ENCODE results near the gene PRDM16.

PRDM16 gene

DNA sequence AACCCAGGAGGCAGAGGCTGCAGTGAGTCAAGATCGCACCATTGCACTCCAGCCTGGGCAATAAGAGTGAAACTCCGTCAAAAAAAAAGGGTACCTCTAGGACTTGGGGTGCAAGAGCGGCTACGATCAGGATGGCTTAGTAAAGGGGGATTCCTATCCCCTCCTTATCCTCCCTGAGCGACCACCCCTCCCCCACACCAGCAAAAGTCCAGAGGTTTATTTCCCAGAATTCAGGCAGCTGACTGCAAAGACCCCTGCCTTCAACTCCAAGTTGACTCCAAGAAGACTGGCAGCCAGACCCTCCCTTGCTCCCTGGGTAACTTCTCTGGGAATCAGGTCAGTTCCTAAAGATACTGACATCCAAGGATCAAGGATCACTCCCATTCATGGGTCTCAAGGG lies 12.4 kb upstream of the PRDM16 start:
- no peak for DNase-seq

DNA sequence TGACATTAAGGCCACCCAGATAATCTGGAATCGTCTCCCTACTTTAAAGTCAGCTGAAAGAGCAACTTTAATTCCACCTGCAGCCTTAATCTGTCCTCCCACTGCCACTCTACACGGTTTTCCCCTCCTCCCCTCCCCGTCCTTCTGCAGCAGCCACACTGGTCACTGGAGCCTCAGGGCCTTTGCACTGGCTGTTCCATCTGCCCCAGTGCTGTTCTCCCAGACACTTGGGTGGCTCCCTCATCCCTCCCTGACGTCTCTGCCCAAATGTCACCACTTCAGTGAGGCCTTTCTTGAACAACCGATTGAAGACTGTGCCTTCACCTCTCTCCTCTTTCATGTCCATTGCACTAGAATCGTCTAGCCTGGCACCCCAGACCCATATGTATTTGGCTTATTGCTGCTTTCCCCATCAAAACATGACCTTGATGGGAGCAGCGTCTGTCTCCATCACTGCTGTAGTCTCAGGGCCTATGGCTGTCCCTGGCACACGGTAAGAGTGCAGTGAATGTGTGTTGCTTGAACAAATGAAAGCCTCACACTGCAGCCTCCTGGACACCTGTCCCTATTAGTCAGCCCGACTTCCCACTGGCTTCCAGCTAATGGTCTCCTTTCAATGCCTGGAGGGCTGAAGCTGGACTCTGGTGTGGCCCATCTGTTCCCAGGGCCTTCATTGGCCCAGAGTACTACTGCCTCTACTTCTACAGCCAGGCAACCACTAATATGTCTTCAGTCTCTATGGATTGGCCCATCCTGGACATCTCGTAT lies 10.6 kb upstream of the PRDM16 start:
- DNase-seq, result no peak

DNA sequence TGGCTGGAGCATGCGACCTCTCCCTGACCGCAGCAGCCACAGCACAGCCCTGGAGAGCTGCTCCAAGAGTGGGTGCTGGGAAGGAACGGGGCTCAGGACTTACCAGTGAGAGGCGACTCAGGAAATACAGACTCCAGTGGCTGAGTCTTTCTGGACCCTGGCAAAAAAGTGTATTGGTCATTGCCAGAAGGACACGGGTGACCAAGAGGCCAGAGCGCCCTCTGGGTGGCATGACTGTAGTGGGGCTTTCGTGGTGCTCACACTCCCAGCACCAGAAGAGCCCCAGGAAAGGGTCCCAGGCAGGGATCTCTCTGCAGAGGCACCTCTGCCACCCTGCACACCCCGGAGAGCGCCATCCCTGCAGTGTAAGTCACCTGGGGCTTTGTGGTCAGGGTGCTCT lies 8.9 kb upstream of the PRDM16 start:
- no peak for DNase-seq

GRCh38 chr1:3060601-3061551 lies 8.1 kb upstream of the PRDM16 start:
- no peak for DNase-seq

DNA sequence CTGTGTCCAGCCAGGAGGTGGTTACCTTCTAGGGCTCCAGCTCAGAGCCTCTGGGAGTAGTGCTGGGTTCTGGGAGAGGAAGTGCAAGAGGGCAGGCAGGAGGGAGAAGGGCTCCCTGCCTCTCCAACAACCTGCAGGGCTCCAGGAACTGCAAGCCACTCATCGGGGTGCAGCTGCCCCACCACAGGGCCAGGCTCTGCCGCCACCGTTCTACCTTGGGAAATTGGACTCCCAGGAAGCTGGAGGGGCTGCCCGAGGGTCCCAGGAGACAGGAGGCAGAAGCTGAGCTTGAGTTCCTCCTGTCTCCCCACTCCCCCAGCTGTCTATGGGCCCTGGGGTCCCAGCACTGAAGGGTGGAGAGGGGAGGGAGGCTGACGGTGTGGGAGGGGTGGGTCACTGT lies 7.4 kb upstream of the PRDM16 start:
- DNase-seq, result no peak

- DNase-seq, result no peak
Measured at GRCh38 chr1:3061981-3062615, 6.9 kb upstream of the PRDM16 start.

DNA sequence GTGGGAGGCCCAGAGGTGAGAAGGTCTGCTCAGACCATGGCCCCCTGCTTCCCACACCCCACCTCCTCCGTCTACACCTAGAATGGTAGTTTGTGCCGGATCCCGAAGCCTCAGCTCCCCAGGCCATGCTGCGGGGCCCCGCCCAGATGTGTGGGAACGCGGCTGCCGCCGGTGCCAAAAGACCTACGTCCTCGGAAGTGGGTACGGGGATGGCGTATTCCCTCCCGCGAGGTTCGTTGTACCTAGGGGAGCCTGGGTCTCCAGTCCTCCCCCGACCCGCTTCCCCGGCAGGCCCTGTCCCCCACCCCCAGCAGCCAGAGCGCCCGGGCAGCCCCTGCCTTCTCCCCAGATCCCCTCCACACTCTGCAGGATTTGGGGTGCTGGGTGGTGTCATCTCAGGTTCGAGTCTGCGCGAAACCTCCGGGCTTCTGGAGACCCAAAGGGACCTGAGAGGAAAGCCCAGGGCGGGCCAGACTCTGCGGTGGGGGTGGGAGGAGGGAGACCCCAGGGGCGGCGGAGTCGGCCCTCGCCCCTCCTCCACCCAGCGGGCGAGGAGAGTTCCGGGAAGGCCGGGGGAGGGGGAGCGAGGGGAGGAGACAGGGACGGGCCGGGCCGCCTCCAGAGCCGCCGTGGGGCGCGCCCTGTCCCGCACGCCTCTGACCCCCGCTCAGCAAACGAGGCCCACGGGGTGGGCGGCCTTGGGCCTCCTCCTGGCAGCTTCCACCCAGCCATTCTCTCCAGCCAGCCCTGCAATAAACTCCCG lies 6.2 kb upstream of the PRDM16 start:
- DNase-seq, result no peak

- DNase-seq, result no peak
Measured at GRCh38 chr1:3063379-3064295, 5.4 kb upstream of the PRDM16 start.

DNA sequence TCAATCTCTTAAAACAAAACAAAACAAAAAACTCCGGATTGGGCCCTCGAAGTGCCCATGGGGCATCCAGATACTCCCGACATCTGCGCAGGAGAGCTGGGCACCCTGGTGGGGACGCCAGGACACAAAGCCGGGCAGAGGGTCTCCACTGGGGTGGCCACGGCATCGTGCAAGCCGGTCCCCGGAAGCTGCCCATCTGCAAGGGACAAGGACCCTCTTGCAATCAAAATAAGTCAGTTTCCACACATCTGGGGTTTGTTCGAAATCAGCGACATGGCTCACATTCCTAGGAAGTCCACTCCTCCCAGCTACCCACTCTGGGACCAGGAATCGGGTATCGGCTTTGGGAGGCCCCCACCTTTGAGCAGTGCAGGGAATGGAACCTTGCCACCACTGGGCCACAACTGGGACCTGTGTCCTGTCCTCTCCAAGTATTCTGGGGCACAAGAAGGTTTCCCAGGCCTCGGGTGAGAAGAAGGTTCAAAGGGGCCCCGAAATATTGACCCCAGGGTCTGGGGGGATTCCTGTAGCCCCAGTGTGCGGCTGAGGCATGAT lies 4.6 kb upstream of the PRDM16 start:
- DNase-seq, result no peak

- DNase-seq, result no peak
Measured at GRCh38 chr1:3064901-3065300, 4.1 kb upstream of the PRDM16 start.

GRCh38 chr1:3065396-3065795 lies 3.6 kb upstream of the PRDM16 start:
- DNase-seq, result no peak

GRCh38 chr1:3065797-3066196 lies 3.2 kb upstream of the PRDM16 start:
- no peak for DNase-seq

DNA sequence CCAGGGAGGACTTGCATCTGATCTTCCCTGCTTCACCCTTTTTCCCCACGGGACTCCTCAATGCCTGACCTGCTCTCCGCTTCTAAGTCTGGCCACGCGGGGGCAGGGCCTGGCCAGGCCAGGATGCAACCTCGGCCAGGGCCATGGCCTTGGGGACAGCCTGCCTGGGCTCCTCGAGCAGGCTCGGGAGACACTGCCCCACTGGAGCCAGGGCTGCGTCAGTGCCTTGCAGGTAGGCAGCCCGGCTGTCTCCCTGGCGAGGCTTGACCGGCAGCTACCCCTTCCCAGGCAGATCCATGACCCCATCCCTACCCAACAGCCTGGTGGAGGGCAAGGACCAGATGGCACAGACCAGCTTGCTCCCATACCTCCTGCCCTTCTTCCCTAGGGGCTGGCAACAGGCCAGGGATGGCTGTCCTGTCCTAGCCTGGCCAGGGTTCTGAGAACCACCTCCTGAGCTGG lies 2.7 kb upstream of the PRDM16 start:
- peak; percentile 7 for DNase-seq

GRCh38 chr1:3066826-3067225 lies 2.2 kb upstream of the PRDM16 start:
- DNase-seq, result no peak

DNA sequence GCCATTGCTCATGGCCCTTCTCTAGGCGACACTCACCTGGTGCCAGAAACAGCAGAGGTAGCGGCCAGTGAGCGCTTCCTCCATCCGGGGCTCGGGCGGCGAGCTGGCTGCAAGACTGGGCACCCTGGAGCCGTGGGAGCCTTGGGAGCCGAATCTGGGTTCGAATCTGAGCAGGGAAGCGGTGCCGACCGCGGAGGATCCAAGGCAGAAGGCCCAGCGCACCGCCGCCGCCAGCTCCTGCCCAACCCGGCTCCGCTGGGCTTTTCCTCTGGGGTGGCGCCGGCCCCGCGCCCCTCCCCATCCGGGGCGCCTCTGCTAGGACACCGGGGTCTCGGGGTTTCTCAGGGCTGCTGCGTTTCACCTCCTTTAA lies 1.7 kb upstream of the PRDM16 start:
- no peak for DNase-seq

DNA sequence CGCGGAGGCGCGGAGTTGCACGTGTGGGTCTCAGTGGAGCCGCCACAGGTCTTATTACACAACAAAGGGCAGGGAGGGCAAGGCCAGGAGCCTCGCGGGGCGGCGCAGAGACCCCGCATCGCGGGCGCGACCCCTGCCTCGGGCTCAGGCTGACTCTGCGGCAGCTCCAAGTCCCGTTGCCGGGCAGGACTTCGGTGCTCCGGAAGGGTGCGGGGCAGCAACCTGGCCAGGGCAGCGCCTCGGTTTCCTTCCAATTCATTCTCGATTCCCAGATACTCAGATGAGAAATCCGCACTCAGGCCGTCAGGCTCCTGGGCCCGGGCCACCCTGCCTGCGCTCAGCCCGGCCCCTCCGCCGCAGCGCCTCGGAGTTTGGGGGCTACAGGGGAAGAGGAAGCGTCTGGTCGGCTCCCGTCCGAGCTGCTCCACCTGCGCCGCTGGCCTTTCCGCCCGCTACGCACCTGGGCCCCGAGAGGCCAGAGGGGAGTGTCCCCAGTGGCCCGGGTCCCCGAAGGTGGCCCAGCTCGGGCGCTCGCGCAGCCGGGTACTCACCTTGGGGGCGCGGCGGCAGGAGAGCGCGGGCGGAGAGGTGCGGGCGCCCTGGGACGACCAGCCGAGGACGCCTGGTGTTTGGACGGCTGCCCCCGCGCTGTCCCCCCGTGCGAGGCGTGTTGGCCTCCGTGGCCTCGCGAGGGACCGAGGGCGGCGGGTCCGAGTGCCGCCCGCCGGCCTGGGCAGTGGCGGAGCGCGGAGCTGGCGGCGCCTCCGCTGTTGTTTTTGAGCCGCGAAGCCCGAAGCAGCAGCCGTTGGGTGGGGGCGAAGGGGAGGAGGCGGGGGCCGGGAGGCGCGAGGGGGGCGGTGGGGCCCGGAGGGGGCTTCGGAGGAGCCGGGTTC lies 1.1 kb upstream of the PRDM16 start:
- no peak for DNase-seq

GRCh38 chr1:3069491-3070308 lies 697 bp downstream of the PRDM16 start:
- DNase-seq, result peak; percentile 9

- no peak for DNase-seq
Measured at GRCh38 chr1:3070309-3070643, 1.3 kb downstream of the PRDM16 start.

Data from DMS53 (cell line).